Erythroblast (primary cell): ENCODE measurements around the gene KCNE3.
A peak's percentile ranks its signal among the peaks of the same experiment; 100 is the strongest.
"Not testable (repeated sequence)": the region's sequence is repeated elsewhere in the genome, so short reads cannot be mapped to it uniquely, and the experiment has no call there.

Source experiments
- DNase-seq, 2 experiments: peaks; one replicate each; lab custom pipeline; 2025; lab: John Stamatoyannopoulos, UW
- GATA1 ChIP-seq: IDR thresholded peaks from 2 replicates; pipeline ENCODE4 v1.6.1; 2011; ENCODE audit warnings: low read depth, mild to moderate bottlenecking, control low read depth, low read length, moderate library complexity
- POLR2A ChIP-seq: IDR thresholded peaks from 2 replicates; pipeline ENCODE4 v1.6.1; 2011; ENCODE audit warnings: mild to moderate bottlenecking, low read length

Gene KCNE3

DNA sequence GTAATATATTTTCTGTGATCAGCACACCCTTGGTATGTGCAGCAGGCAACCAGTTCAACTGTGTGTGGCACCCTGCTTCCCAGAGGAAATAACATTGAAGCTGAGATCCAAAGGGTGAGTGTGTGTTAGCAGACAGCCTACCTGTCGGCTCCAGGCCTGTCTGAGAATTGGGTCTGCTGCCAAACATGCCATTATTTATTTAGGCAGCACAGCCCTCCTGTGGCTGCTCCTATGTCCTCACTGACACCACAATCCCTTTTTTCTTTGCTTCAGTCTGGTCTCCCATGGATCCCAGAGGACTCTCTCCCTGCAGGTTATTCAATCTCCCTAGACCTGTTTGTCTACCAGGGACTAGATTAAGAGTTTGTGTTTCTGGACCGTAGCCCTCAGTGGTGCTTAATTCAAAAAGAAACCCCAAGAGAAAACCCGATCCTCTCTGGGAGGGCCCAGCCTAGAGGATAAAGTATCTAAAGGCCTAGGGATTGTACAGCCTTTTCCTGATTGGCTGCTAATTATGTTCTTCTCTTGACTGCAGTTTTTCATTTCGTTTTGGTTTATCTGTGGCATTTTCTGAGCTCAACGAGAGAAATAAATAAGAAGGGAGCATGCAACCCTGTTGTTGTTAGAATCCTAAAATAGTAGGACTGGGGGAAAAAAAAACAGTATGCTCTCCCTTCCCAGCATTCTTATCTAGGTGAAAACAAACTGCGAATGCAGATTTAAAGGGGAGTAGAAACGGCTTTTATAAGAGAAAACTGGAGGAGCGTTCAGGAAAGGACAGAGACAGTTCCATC lies 24.1 kb downstream of the KCNE3 start:
- DNase-seq = no peak
- no peak for TF ChIP-seq GATA1
- no peak for TF ChIP-seq POLR2A

DNA sequence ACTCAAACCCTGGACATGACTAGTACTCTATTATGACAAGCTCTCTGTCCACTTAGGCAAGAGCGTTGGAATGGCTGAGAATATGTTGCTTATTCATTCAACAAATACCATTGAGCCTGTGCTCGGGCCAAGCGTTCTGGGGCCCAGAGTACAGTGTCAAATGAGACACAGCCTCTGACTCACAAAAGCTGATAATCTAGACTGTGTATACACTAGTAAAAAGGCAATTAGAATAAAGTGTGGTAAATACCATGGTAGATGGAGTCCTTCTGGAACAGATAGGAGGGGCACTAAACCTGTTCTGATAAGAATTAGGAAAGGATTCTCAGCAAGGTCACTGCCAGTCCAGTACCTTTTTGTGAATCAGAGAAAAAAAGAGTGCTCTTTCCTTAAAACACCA lies 24.7 kb downstream of the KCNE3 start:
- DNase-seq = no peak
- TF ChIP-seq GATA1 = no peak
- no peak for TF ChIP-seq POLR2A

DNA sequence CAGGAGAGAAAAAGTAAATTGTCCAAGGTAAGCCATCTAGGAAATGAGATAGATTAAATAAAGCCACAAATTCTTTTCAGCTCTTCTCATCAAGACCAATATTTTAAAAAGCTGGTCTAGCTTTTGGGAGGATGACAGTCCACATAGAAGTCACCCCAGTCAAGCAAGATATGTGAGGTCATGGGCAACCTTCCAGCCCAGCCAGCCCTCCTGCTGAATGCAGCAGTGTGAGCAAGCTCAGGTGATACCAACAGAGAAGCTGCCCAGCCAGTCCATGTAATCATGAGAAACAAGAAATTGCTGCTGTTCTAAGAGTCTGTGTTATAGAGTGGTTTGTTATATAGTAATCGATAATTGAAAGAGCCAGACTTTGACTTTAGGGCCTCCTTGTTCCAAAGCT lies 28.7 kb downstream of the KCNE3 start:
- peak; percentile 67 to 73 for DNase-seq
- no peak for TF ChIP-seq POLR2A
- no peak for TF ChIP-seq GATA1

GRCh38 chr11:74437441-74438042 lies 29.8 kb downstream of the KCNE3 start:
- TF ChIP-seq GATA1 = no peak
- DNase-seq = peak; percentile 83 to 88

DNA sequence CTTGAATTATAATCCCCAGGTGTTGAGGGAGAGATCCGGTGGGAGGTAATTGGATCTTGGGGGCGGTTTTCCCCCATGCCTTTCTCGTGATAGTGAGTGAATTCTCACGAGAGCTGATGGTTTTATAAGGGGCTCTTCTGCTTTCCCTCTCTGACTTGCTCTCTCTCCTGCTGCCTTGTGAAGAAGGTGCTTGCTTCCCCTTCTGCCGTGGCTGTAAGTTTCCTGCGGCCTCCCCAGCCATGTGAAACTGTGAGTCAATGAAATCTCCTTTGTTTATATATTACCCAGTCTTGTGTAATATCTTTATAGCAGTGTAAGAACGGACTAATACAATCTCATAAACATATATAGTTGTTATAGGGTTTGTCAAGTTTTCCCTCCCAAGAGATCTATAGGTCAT lies 32.8 kb downstream of the KCNE3 start:
- DNase-seq = no peak
- TF ChIP-seq GATA1 (no peak), POLR2A (no peak)

GRCh38 chr11:74429205-74429604 lies 38.1 kb downstream of the KCNE3 start:
- DNase-seq = no peak
- TF ChIP-seq POLR2A (no peak), GATA1 (no peak)

- no peak for DNase-seq
- TF ChIP-seq POLR2A = no peak
- no peak for TF ChIP-seq GATA1
These were observed 39.9 kb downstream of the KCNE3 start for GRCh38 chr11:74427384-74427886.

DNA sequence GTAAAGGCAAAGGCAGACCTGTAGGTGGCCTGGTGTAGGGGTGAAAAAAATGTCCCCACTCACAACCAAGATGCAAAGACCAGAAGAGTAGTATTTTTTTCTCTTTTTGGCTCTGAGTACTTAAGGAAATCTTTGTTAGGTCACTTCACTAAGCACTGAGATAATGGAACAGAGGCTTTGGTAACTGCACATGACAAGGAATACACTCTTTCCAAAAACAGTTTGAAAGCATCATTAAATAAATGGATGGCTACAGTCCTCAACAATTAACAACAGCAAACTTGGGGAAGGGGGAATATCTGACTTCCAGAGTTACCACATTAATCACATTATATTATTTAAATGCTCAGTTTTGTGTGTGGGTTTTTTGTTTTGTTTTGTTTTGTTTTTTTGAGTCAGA lies 42.2 kb downstream of the KCNE3 start:
- peak in 1 of 2 experiments; percentile 14 for DNase-seq
- TF ChIP-seq GATA1 (no peak), POLR2A (no peak)

DNA sequence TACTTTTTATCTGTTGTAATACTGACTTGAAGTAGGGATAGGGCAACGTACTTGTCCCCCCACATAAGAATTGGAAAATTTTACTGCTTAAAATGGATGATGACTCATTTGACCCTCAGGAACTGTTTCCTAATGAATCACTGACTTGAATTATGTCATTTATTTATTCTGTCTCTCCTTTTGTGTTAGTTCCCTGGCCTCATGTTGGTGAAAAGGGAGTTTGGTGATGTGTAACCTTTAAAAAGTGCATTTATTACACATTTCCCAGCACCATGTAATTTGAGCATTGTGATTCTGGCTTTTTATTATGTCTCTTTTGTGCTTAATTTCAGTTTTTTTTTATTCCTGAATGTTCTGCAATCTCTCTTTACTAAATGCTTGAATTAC lies 48.8 kb downstream of the KCNE3 start:
- TF ChIP-seq GATA1 = no peak
- TF ChIP-seq POLR2A = no peak
- DNase-seq = no peak

DNA sequence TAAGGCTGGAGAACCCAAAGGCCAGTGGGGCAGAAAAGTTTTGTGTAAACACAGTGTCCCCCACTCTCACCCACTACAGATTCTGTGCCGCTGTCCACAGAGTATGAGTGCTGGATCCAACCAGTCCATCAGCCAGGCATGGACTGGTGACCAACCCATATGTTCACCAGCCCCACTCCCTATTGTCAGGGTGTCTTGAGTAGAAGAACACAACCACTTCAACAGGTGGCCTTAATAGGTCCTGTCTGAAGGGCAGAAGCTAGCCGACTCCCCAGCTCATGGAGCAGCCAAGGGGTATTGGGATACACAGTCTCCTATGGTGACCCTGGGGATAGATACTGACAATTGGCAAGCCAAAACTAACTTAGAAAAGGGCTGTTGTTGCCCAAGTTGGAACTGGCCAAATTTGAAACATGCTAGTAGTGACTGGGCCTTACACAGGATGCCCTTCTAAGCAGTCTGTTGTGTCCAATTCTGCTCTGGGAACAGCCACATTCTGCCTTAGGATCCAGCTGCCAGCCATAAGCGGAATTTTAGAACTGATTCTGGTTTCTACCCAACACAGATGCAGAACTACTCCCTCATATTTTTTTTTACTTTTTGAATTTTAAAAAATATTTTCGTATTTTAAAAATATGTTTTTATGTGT lies 49.4 kb downstream of the KCNE3 start:
- DNase-seq = no peak
- TF ChIP-seq GATA1 (no peak), POLR2A (no peak)

GRCh38 chr11:74417379-74417804 lies 50.0 kb downstream of the KCNE3 start:
- TF ChIP-seq GATA1 (no peak), POLR2A (no peak)
- DNase-seq = no peak

GRCh38 chr11:74416974-74417373 lies 50.4 kb downstream of the KCNE3 start:
- DNase-seq = not testable (repeated sequence)

DNA sequence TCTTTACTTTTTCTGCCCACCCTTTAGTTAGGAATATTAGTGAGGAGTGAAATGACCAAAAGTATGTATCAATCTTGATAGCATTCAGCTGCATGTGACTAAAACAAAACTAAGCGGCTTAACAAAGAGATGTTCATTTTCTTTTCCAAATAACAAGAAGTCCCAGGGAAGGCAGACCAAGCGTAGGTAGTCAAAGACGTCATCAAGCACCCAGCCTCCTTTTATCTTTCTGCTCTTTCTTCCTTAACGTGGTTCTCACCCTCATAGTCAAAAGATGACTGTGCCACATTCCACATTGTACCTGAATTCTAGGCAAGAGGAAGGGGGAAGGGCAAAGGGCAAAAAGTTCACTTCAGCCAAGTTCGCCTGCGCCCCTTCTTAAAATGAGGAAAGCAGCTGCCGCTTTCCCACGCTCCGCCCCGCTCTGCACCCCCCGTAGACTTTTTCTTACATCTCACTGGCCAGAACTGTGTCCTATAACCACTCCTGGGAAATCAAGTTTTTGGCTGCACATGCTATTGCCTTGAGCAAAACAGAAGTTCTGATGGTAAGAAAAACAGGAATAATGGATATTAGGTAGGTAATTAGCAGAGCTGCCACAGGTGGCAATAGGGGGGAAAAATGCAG lies 54.5 kb downstream of the KCNE3 start:
- TF ChIP-seq GATA1 (no peak), POLR2A (no peak)
- DNase-seq = no peak

DNA sequence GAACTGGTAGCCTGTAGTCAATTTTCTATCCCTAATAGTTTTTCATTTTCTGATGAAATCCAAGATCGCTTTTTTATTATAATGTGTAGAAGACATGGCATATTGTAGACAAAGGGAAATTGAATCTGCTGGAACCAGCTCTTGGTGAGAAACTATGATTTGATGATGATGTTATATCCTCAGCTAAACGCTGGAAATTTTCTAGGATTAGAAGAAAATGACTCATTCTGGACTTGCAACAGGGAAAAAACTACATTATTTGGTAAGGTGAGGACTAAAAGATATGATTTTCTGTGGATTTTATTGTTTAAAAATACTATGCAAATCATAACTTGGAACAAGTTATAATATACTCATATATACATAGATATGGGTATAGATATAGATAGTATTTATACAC lies 55.0 kb downstream of the KCNE3 start:
- no peak for DNase-seq
- TF ChIP-seq POLR2A (no peak), GATA1 (no peak)
